Measurements from ENCODE around the gene ROBO1. TPM values are rescaled to one million over a fixed set of nuclear protein-coding genes. Genes with fewer than 3 reads are reported as not detected.
"Not testable (repeated sequence)": the region's sequence is repeated elsewhere in the genome, so short reads cannot be mapped to it uniquely, and the experiment has no call there.

ROBO1 gene
- total RNA-seq, 2 donors from 2014 or later = 0.12 TPM; not detected in 1

GRCh38 chr3:78706906-78707523, 1060.8 kb downstream of the ROBO1 start:
- ATAC-seq = no peak
- DNase-seq (ENCODE audit: low spot score in 2 of 2) = no peak

GRCh38 chr3:78703944-78704343, 1063.9 kb downstream of the ROBO1 start:
- DNase-seq (ENCODE audit: low spot score in 2 of 2) = no peak
- no peaks in the 10 kb centered on the region for H3K36me3 Mint-ChIP-seq
- H3K27ac Mint-ChIP-seq = no peak overlapping the region
- H3K9me3 Mint-ChIP-seq = peaks cover 12 to 18% of the 10 kb centered on the region in 2 donors
- no peak for ATAC-seq

More at GRCh38 chr3:78706906-78707523, 1060.8 kb downstream of the ROBO1 start:
- Mint-ChIP-seq H3K9me3 (peaks cover 6 to 17% of the 10 kb centered on the region in 2 donors), H3K36me3 (no peaks in the 10 kb centered on the region), H3K27ac (no peak overlapping the region)

- Mint-ChIP-seq H3K9me3 (peaks cover 10 to 11% of the 10 kb centered on the region in 2 donors), H3K36me3 (no peaks in the 10 kb centered on the region), H3K27ac (no peak overlapping the region)
- DNase-seq (ENCODE audit: low spot score in 2 of 2) = no peak
- no peak for ATAC-seq
Measured at GRCh38 chr3:78701537-78701936, 1066.3 kb downstream of the ROBO1 start.

- H3K9me3 Mint-ChIP-seq = peaks cover 4 to 9% of the 10 kb centered on the region in 2 donors
- ATAC-seq (no peak), DNase-seq (ENCODE audit: low spot score in 2 of 2) (no peak)
- H3K27ac Mint-ChIP-seq = no peak overlapping the region
- no peaks in the 10 kb centered on the region for H3K36me3 Mint-ChIP-seq
Measured at GRCh38 chr3:78698431-78698830, 1069.4 kb downstream of the ROBO1 start.

- ATAC-seq (no peak), DNase-seq (ENCODE audit: low spot score in 2 of 2) (no peak)
- Mint-ChIP-seq H3K27ac (no peak overlapping the region), H3K9me3 (peaks cover 4 to 9% of the 10 kb centered on the region in 2 donors), H3K36me3 (no peaks in the 10 kb centered on the region)
Measured at GRCh38 chr3:78697426-78697825, 1070.4 kb downstream of the ROBO1 start.

- H3K27ac Mint-ChIP-seq = no peak overlapping the region
- H3K36me3 Mint-ChIP-seq = no peaks in the 10 kb centered on the region
- ATAC-seq = no peak
- no peak for DNase-seq (ENCODE audit: low spot score in 2 of 2)
- H3K9me3 Mint-ChIP-seq = no peaks in the 10 kb centered on the region
Measured at GRCh38 chr3:78690766-78691165, 1077.0 kb downstream of the ROBO1 start.

GRCh38 chr3:78689378-78689777, 1078.4 kb downstream of the ROBO1 start:
- Mint-ChIP-seq H3K36me3 (no peaks in the 10 kb centered on the region), H3K27ac (no peak overlapping the region), H3K9me3 (no peaks in the 10 kb centered on the region)
- DNase-seq (ENCODE audit: low spot score in 2 of 2) (no peak), ATAC-seq (no peak)

GRCh38 chr3:78687520-78687919, 1080.3 kb downstream of the ROBO1 start:
- DNase-seq (ENCODE audit: low spot score in 2 of 2) (no peak), ATAC-seq (no peak)
- no peaks in the 10 kb centered on the region for H3K9me3 Mint-ChIP-seq
- no peaks in the 10 kb centered on the region for H3K36me3 Mint-ChIP-seq
- H3K27ac Mint-ChIP-seq = no peak overlapping the region

- Mint-ChIP-seq H3K9me3 (no peaks in the 10 kb centered on the region), H3K36me3 (no peaks in the 10 kb centered on the region), H3K27ac (no peak overlapping the region)
- DNase-seq (ENCODE audit: low spot score in 2 of 2) = no peak
- no peak for ATAC-seq
Measured at GRCh38 chr3:78683284-78683683, 1084.5 kb downstream of the ROBO1 start.

- H3K9me3 Mint-ChIP-seq; ATAC-seq; H3K36me3 Mint-ChIP-seq; H3K27ac Mint-ChIP-seq; DNase-seq (ENCODE audit: low spot score in 2 of 2): not testable (repeated sequence)
Measured at GRCh38 chr3:78675119-78675805, 1092.5 kb downstream of the ROBO1 start.

- H3K9me3 Mint-ChIP-seq = peaks cover 0 to 4% of the 10 kb centered on the region in 2 donors
- DNase-seq (ENCODE audit: low spot score in 2 of 2) (no peak), ATAC-seq (no peak)
- H3K27ac Mint-ChIP-seq = no peak overlapping the region
- no peaks in the 10 kb centered on the region for H3K36me3 Mint-ChIP-seq
Measured at GRCh38 chr3:78670746-78671145, 1097.1 kb downstream of the ROBO1 start.

GRCh38 chr3:78670094-78670493, 1097.7 kb downstream of the ROBO1 start:
- no peak for ATAC-seq
- Mint-ChIP-seq H3K36me3 (no peaks in the 10 kb centered on the region), H3K9me3 (peaks cover 0 to 4% of the 10 kb centered on the region in 2 donors), H3K27ac (no peak overlapping the region)
- DNase-seq (ENCODE audit: low spot score in 2 of 2) = no peak

GRCh38 chr3:78668302-78668701, 1099.5 kb downstream of the ROBO1 start:
- Mint-ChIP-seq H3K27ac (no peak overlapping the region), H3K36me3 (no peaks in the 10 kb centered on the region), H3K9me3 (peaks cover 0 to 4% of the 10 kb centered on the region in 2 donors)
- ATAC-seq = no peak
- DNase-seq (ENCODE audit: low spot score in 2 of 2) = no peak

- Mint-ChIP-seq H3K36me3 (no peaks in the 10 kb centered on the region), H3K27ac (no peak overlapping the region), H3K9me3 (peaks cover 0 to 4% of the 10 kb centered on the region in 2 donors)
- ATAC-seq (no peak), DNase-seq (ENCODE audit: low spot score in 2 of 2) (no peak)
Measured at GRCh38 chr3:78666470-78666800, 1101.4 kb downstream of the ROBO1 start.

- Mint-ChIP-seq H3K27ac (no peak overlapping the region), H3K36me3 (no peaks in the 10 kb centered on the region), H3K9me3 (peaks cover 0 to 4% of the 10 kb centered on the region in 2 donors)
- DNase-seq (ENCODE audit: low spot score in 2 of 2) = no peak
- no peak for ATAC-seq
Measured at GRCh38 chr3:78665776-78666469, 1101.9 kb downstream of the ROBO1 start.

GRCh38 chr3:78665101-78665500, 1102.7 kb downstream of the ROBO1 start:
- no peak for ATAC-seq
- Mint-ChIP-seq H3K36me3 (no peaks in the 10 kb centered on the region), H3K27ac (no peak overlapping the region), H3K9me3 (peaks cover 0 to 4% of the 10 kb centered on the region in 2 donors)
- no peak for DNase-seq (ENCODE audit: low spot score in 2 of 2)

GRCh38 chr3:78660957-78661356, 1106.8 kb downstream of the ROBO1 start:
- DNase-seq (ENCODE audit: low spot score in 2 of 2) (no peak), ATAC-seq (no peak)
- no peaks in the 10 kb centered on the region for H3K9me3 Mint-ChIP-seq
- no peak overlapping the region for H3K27ac Mint-ChIP-seq
- H3K36me3 Mint-ChIP-seq = no peaks in the 10 kb centered on the region
